H1 (cell line): ENCODE results near the gene HDAC9. TPM values are rescaled to one million over a fixed set of nuclear protein-coding genes. Genes with fewer than 3 reads are reported as not detected.

ENCODE experiments used
- CTCF ChIA-PET: fragments of 300-600 bp; sonication (Branson Sonifier 250); formaldehyde crosslinking; loops from one replicate; lab custom pipeline; 2021; ENCODE audit not compliant: partially characterized antibody; lab: Charles Lee
- POLR2A ChIA-PET: fragments of 300-600 bp; sonication (Branson Sonifier 250); formaldehyde crosslinking; loops from one replicate; lab custom pipeline; 2021; ENCODE audit warnings: inconsistent platforms; ENCODE audit not compliant: partially characterized antibody; lab: Charles Lee
- DNase-seq, 2 experiments: peaks; one replicate each; pipeline versions ENCODE4 v3.0.0 to v3.0.0-alpha.2; 2010 to 2022; ENCODE audit warnings: low spot score in 2 of 2, low read depth in 1 of 2, mixed read lengths in 1 of 2
- FAIRE-seq: peaks from 2 replicates; lab custom pipeline; 2011; peaks lifted over from hg19 to GRCh38; lab: Jason Lieb, UNC
- H2AFZ ChIP-seq: 2 replicates; pipeline ENCODE4 v1.8.1; 2012; ENCODE audit warnings: low read length, inconsistent platforms
- H2AK5ac ChIP-seq: 2 replicates; pipeline ENCODE4 v1.6.1; 2013; ENCODE audit warnings: low read depth, low read length
- H2BK120ac ChIP-seq: replicated peaks from 2 replicates; pipeline ENCODE3; 2013; ENCODE audit warnings: low read depth, low read length, inconsistent platforms
- H2BK12ac ChIP-seq: 2 replicates; pipeline ENCODE4 v1.6.1; 2013; ENCODE audit warnings: low read depth, low read length
- H2BK15ac ChIP-seq: 2 replicates; pipeline ENCODE4 v1.6.1; 2013; ENCODE audit warnings: low read length
- H2BK20ac ChIP-seq: 2 replicates; pipeline ENCODE4 v1.6.1; 2013; ENCODE audit warnings: low read length
- H2BK5ac ChIP-seq: 2 replicates; pipeline ENCODE4 v1.6.1; 2013; ENCODE audit warnings: low read depth, low read length
- H3K14ac ChIP-seq: 2 replicates; pipeline ENCODE4 v1.6.1; 2013; ENCODE audit warnings: inconsistent platforms; ENCODE audit not compliant: insufficient read length
- H3K18ac ChIP-seq: 2 replicates; pipeline ENCODE4 v1.6.1; 2013; ENCODE audit warnings: low read length; ENCODE audit errors: extremely low read depth
- H3K23ac ChIP-seq: 2 replicates; pipeline ENCODE4 v1.6.1; 2013; ENCODE audit warnings: inconsistent platforms; ENCODE audit not compliant: insufficient read length
- H3K23me2 ChIP-seq: 2 replicates; pipeline ENCODE4 v1.6.1; 2013; ENCODE audit warnings: low read depth, low read length
- H3K27ac ChIP-seq: 2 replicates; pipeline ENCODE4 v1.6.1; 2011; ENCODE audit warnings: low read depth, low read length, inconsistent platforms
- H3K27me3 ChIP-seq, 4 experiments: replicated peaks in 1 of 4; 1 replicate in 1 of 4; 2 replicates in 3 of 4; pipeline versions ENCODE4 v1.6.1 to v1.8.1; 2011 to 2013; ENCODE audit warnings: low read length in 3 of 4, mild to moderate bottlenecking in 3 of 4, inconsistent platforms in 2 of 4, mixed read lengths in 2 of 4, moderate library complexity in 1 of 4; ENCODE audit not compliant: control insufficient read depth in 3 of 4, insufficient read depth in 3 of 4; ENCODE audit errors: extremely low read depth in 1 of 4
- H3K36me3 ChIP-seq, 4 experiments: 2 replicates each; pipeline versions ENCODE4 v1.6.1 to v1.8.1; 2011 to 2013; ENCODE audit warnings: mild to moderate bottlenecking in 4 of 4, low read length in 3 of 4, moderate library complexity in 2 of 4, control low read depth in 1 of 4, inconsistent platforms in 1 of 4; ENCODE audit not compliant: insufficient read depth in 4 of 4, control insufficient read depth in 2 of 4
- H3K4ac ChIP-seq: replicated peaks from 2 replicates; pipeline ENCODE3; 2013; ENCODE audit warnings: low read length, low read depth, mixed read lengths, inconsistent platforms; ENCODE audit not compliant: insufficient read length
- H3K4me1 ChIP-seq, 4 experiments: replicated peaks in 1 of 4; 1 replicate in 1 of 4; 2 replicates in 3 of 4; pipeline versions ENCODE4 v1.6.1 to v1.8.1; 2011 to 2013; ENCODE audit warnings: low read length in 3 of 4, inconsistent platforms in 2 of 4, mixed read lengths in 1 of 4; ENCODE audit not compliant: insufficient read depth in 4 of 4, control insufficient read depth in 3 of 4
- H3K4me2 ChIP-seq, 2 experiments: 2 replicates each; pipeline versions ENCODE4 v1.6.1 to v1.8.1; 2011 to 2013; ENCODE audit warnings: low read depth in 2 of 2, low read length in 2 of 2, control low read depth in 1 of 2, inconsistent platforms in 1 of 2, mild to moderate bottlenecking in 1 of 2; ENCODE audit not compliant: insufficient read depth in 1 of 2
- H3K4me3 ChIP-seq, 4 experiments: fragments of 200-600, 300-600 bp in 1 of 4; sonication (generic), shearing (Covaris generic), sonication (Bioruptor Twin) in 1 of 4; 2 replicates each; pipeline versions ENCODE4 v1.5.1 to v1.8.1; 2011 to 2016; ENCODE audit warnings: low read length in 4 of 4, low read depth in 3 of 4, control low read depth in 2 of 4, inconsistent platforms in 2 of 4, mild to moderate bottlenecking in 2 of 4, mixed read lengths in 1 of 4, moderate library complexity in 1 of 4; ENCODE audit not compliant: insufficient read depth in 2 of 4; ENCODE audit errors: extremely low read depth in 1 of 4
- H3K56ac ChIP-seq: replicated peaks from 2 replicates; pipeline ENCODE3; 2013; ENCODE audit warnings: low read depth, mild to moderate bottlenecking, mixed read lengths, low read length, inconsistent platforms; ENCODE audit not compliant: insufficient read length
- H3K79me1 ChIP-seq: 2 replicates; pipeline ENCODE4 v1.6.1; 2013; ENCODE audit warnings: low read depth, low read length, control low read depth
- H3K79me2 ChIP-seq, 2 experiments: 2 replicates each; pipeline versions ENCODE4 v1.6.1 to v1.8.1; 2012 to 2013; ENCODE audit warnings: low read length in 2 of 2, mild to moderate bottlenecking in 2 of 2, inconsistent platforms in 1 of 2; ENCODE audit not compliant: insufficient read depth in 2 of 2, control insufficient read depth in 1 of 2
- H3K9ac ChIP-seq, 4 experiments: replicated peaks in 1 of 4; 1 replicate in 1 of 4; 2 replicates in 3 of 4; pipeline versions ENCODE4 v1.6.1 to v1.8.1; 2011 to 2013; ENCODE audit warnings: low read depth in 3 of 4, low read length in 3 of 4, control low read depth in 2 of 4, mild to moderate bottlenecking in 2 of 4, moderate library complexity in 2 of 4, inconsistent platforms in 1 of 4; ENCODE audit errors: extremely low read depth in 1 of 4
- H3K9me3 ChIP-seq, 2 experiments: 2 replicates each; pipeline versions ENCODE4 v1.6.1 to v1.8.1; 2012 to 2013; ENCODE audit warnings: mild to moderate bottlenecking in 2 of 2, moderate library complexity in 2 of 2, control low read depth in 1 of 2, inconsistent platforms in 1 of 2, low read depth in 1 of 2, low read length in 1 of 2, mixed read lengths in 1 of 2; ENCODE audit not compliant: insufficient read depth in 2 of 2
- H4K20me1 ChIP-seq, 2 experiments: replicated peaks in 1 of 2; 2 replicates each; pipeline versions ENCODE3 to v1.8.1; 2011 to 2013; ENCODE audit warnings: inconsistent platforms in 2 of 2, low read length in 2 of 2, mild to moderate bottlenecking in 1 of 2; ENCODE audit not compliant: insufficient read depth in 2 of 2, control insufficient read depth in 1 of 2
- H4K5ac ChIP-seq: 2 replicates; pipeline ENCODE4 v1.6.1; 2013; ENCODE audit warnings: low read length, low read depth, mixed read lengths, inconsistent platforms; ENCODE audit not compliant: insufficient read length
- H4K8ac ChIP-seq: 2 replicates; pipeline ENCODE4 v1.8.0; 2013; ENCODE audit warnings: mild to moderate bottlenecking, moderate library complexity, low read length, inconsistent platforms; ENCODE audit not compliant: insufficient read depth; ENCODE audit errors: extremely low read depth
- H4K91ac ChIP-seq: replicated peaks from 2 replicates; pipeline ENCODE3; 2013; ENCODE audit warnings: low read length, mixed read lengths, inconsistent platforms; ENCODE audit not compliant: insufficient read length
- SIN3A ChIP-seq, 2 experiments: IDR thresholded peaks in 1 of 2; conservative IDR thresholded peaks in 1 of 2; 2 replicates each; pipeline ENCODE4 v1.6.1; 2011 to 2012; ENCODE audit warnings: low read length in 2 of 2, improper control_type of control experiment in 1 of 2, low read depth in 1 of 2, mild to moderate bottlenecking in 1 of 2
- WGBS, 2 experiments: shearing (Covaris generic) in 1 of 2; methylation state at CpG; one replicate each; pipeline versions ENCODE4 v1.1.6 to v1.1.7; 2013 to 2015; ENCODE audit warnings: low lambda C conversion rate in 2 of 2, mixed read lengths in 2 of 2, inconsistent platforms in 1 of 2, low coverage in 1 of 2, missing lambda C conversion rate in 1 of 2; ENCODE audit not compliant: insufficient replicate concordance in 2 of 2, insufficient coverage in 1 of 2, insufficient read length in 1 of 2; ENCODE audit errors: extremely low coverage in 1 of 2, missing lambda C conversion rate in 1 of 2; 5-methylcytosine and 5-hydroxymethylcytosine counted together
- polyA plus RNA-seq, 7 experiments: library from polyadenylated mRNA; depleted of rRNA in 3 of 7; stranded (reverse) in 5 of 7; unstranded in 2 of 7; fragments of >200 nt in 5 of 7; fragments of 200-250 nt in 2 of 7; gene quantifications; 1 replicate in 5 of 7; 2 replicates in 1 of 7; 4 replicates in 1 of 7; pipeline versions ENCODE4 v1.2.1 to v1.2.3, GENCODE V29; 2011 to 2013; ENCODE audit warnings: missing spikeins in 2 of 7, mixed read lengths in 2 of 7
- total RNA-seq: library from RNA; stranded (reverse); fragmentation: NEBNext Ultra II Directional; extraction: Animal tissue kit (Norgen Biotek cat#: 25700); gene quantifications from 2 replicates; pipeline ENCODE4 v1.2.1, GENCODE V29; 2021

Gene HDAC9
- total and polyA plus RNA-seq, 2 of the 8 experiments (the other 6 are each of a cell fraction or from before 2014, with no cell fraction given): 9.5 to 13.1 TPM

- no peak overlapping the region for H3K4me2 ChIP-seq
- no peak overlapping the region for H3K4ac ChIP-seq
- H3K27me3 ChIP-seq: no peaks in the 10 kb centered on the region
- H2AFZ ChIP-seq: no peak overlapping the region
- H2BK20ac ChIP-seq: no peak overlapping the region
- CTCF ChIA-PET: interaction anchor here (0.9 kb wide), 1 partner anchor 63 kb away, joined by 3 read pairs; no protein-coding TSS in a partner anchor
- H4K8ac ChIP-seq: no peak overlapping the region
- H4K20me1 ChIP-seq: no peaks in the 10 kb centered on the region
- H3K23ac ChIP-seq: no peak overlapping the region
- no peak for TF ChIP-seq SIN3A (conservative IDR thresholded peaks at IDR 0.05 in 1 of 2, IDR thresholded peaks at IDR 0.05 in 1 of 2; ENCODE audit: low read depth in 1 of 2, low read length in 2 of 2)
- no peak overlapping the region for H2BK15ac ChIP-seq
- H3K79me2 ChIP-seq: no peaks in the 10 kb centered on the region
- H3K23me2 ChIP-seq: no peaks in the 10 kb centered on the region
- WGBS, 2 experiments: 92% methylated on average over 6 of the region's 6 CpGs; no CpG with 5 or more reads in 1 of the 2 experiments
- no peak overlapping the region for H4K91ac ChIP-seq
- H3K14ac ChIP-seq: no peak overlapping the region
- H3K56ac ChIP-seq: no peak overlapping the region
- no peak overlapping the region for H3K9ac ChIP-seq
- H2BK5ac ChIP-seq: no peak overlapping the region
- no peaks in the 10 kb centered on the region for H3K9me3 ChIP-seq
- no peak overlapping the region for H2AK5ac ChIP-seq
- no peaks in the 10 kb centered on the region for H3K4me1 ChIP-seq
- no peak overlapping the region for H3K4me3 ChIP-seq
- H4K5ac ChIP-seq: no peak overlapping the region
- POLR2A ChIA-PET: no interaction called here
- H2BK120ac ChIP-seq: no peak overlapping the region
- no peak for DNase-seq
- H3K18ac ChIP-seq: no peak overlapping the region
- H3K36me3 ChIP-seq: no peaks in the 10 kb centered on the region
- H2BK12ac ChIP-seq: no peak overlapping the region
- no peaks in the 10 kb centered on the region for H3K79me1 ChIP-seq
- no peak for FAIRE-seq
- no peak overlapping the region for H3K27ac ChIP-seq
Measured at GRCh38 chr7:18756378-18757050, 261.0 kb downstream of the HDAC9 start.
